ENCODE data around the gene FCMR.

FCMR gene

GRCh38 chr1:206932177-206932576 lies 10.4 kb upstream of the FCMR start:
- no peak for TF ChIP-seq CTCF (IDR thresholded peaks at IDR 0.05; ENCODE audit: low read depth, low read length, missing control alignments)
- DNase-seq (ENCODE audit: low read depth) = no peak
- no peak overlapping the region for H3K4me3 ChIP-seq (ENCODE audit: low read depth, low read length)

- H3K4me3 ChIP-seq (ENCODE audit: low read depth, low read length) = no peak overlapping the region
- DNase-seq (ENCODE audit: low read depth) = no peak
- TF ChIP-seq CTCF (IDR thresholded peaks at IDR 0.05; ENCODE audit: low read depth, low read length, missing control alignments) = peak; percentile 51
Measured at GRCh38 chr1:206931709-206932108, 10.0 kb upstream of the FCMR start.

- H3K4me3 ChIP-seq (ENCODE audit: low read depth, low read length) = peak overlapping the region; percentile 30
- DNase-seq (ENCODE audit: low read depth) = peak; percentile 93
- no peak for TF ChIP-seq CTCF (IDR thresholded peaks at IDR 0.05; ENCODE audit: low read depth, low read length, missing control alignments)
Measured at GRCh38 chr1:206930210-206930798, 8.6 kb upstream of the FCMR start.

GRCh38 chr1:206929524-206929923 lies 7.8 kb upstream of the FCMR start:
- peak overlapping the region; percentile 30; the same call in 1 of the 2 replicates for H3K4me3 ChIP-seq (ENCODE audit: low read depth, low read length)
- no peak for DNase-seq (ENCODE audit: low read depth)
- peak; percentile 45 for TF ChIP-seq CTCF (IDR thresholded peaks at IDR 0.05; ENCODE audit: low read depth, low read length, missing control alignments)

GRCh38 chr1:206926286-206926685 lies 4.5 kb upstream of the FCMR start:
- no peak for TF ChIP-seq CTCF (IDR thresholded peaks at IDR 0.05; ENCODE audit: low read depth, low read length, missing control alignments)
- no peak overlapping the region for H3K4me3 ChIP-seq (ENCODE audit: low read depth, low read length)
- no peak for DNase-seq (ENCODE audit: low read depth)

- peak; percentile 92 for DNase-seq (ENCODE audit: low read depth)
- peak; percentile 40 for TF ChIP-seq CTCF (IDR thresholded peaks at IDR 0.05; ENCODE audit: low read depth, low read length, missing control alignments)
- no peak overlapping the region for H3K4me3 ChIP-seq (ENCODE audit: low read depth, low read length)
Measured at GRCh38 chr1:206925106-206925736, 3.5 kb upstream of the FCMR start.
